ENCODE measurements around the gene UBE2D4. TPM values are rescaled to one million over a fixed set of nuclear protein-coding genes. Genes with fewer than 3 reads are reported as not detected.

The UBE2D4 gene
- total and polyA plus RNA-seq, 9 donors: 14.6 to 19.9 (median 18.0) TPM

DNA sequence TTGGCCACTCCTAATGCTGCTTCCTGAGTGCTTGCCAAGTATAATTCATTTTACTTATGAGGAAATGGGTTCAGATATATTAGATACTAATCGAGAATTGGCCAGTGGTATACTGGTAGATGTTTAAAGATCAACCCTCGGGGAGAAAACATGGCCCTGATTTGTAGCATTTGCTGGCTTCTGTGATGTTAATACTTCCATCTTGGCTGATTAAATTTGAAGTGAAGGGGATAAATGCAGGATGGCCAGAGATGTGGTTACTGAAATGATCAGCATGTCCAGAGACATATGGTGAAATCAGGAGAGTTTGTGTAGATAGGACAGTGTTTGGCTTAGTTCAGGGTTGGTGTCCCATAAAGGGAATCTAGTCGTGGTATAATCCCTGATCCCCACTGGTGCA lies 11.2 kb downstream of the UBE2D4 start:
- Histone ChIP-seq H3K27ac (ENCODE audit: low read length) (no peak overlapping the region), H3K27me3 (ENCODE audit: control insufficient read depth, insufficient read depth, low read length) (no peaks in the 10 kb centered on the region), H3K4me1 (ENCODE audit: control insufficient read depth, insufficient read depth, low read length) (no peaks in the 10 kb centered on the region), H3K4me3 (ENCODE audit: low read length) (no peak overlapping the region), H3K9me3 (replicated peaks; ENCODE audit: control insufficient read depth, low read depth, low read length) (no peaks in the 10 kb centered on the region), H3K36me3 (ENCODE audit: control insufficient read depth, insufficient read depth, low read length) (peaks cover under 1% of the 10 kb centered on the region)
- WGBS (ENCODE audit: insufficient coverage): 43% methylated on average over 3 of the region's 3 CpGs
- peak; percentile 19 for DNase-seq

GRCh38 chr7:43938892-43939482 lies 12.8 kb downstream of the UBE2D4 start:
- no peak overlapping the region for H3K27ac ChIP-seq (ENCODE audit: low read length)
- H3K4me3 ChIP-seq (ENCODE audit: low read length): no peak overlapping the region
- H3K9me3 ChIP-seq (replicated peaks; ENCODE audit: control insufficient read depth, low read depth, low read length): no peaks in the 10 kb centered on the region
- peaks cover 13% of the 10 kb centered on the region for H3K36me3 ChIP-seq (ENCODE audit: control insufficient read depth, insufficient read depth, low read length)
- no peaks in the 10 kb centered on the region for H3K4me1 ChIP-seq (ENCODE audit: control insufficient read depth, insufficient read depth, low read length)
- 100% methylated on average over 2 of the region's 4 CpGs for WGBS (ENCODE audit: insufficient coverage)
- H3K27me3 ChIP-seq (ENCODE audit: control insufficient read depth, insufficient read depth, low read length): no peaks in the 10 kb centered on the region
- DNase-seq: no peak

DNA sequence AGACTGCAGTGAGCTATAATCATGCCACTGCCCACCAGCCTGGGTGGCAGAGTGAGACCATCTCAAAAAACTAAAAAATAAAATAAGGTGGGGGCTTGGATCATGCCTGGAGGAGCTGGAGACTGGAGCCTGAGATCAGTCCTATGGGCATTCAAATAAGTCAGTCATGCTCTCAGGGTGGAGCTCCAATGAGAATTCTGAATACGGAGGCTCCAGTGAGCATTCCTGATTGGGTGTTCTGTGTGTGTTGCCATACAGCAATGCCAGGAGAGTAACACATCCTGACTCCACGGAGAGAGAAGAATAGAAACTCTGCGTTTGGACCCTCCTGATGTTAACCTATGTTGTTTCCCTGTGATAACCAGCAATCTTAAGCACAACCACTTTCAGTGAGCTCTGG lies 16.0 kb downstream of the UBE2D4 start:
- no CpG with 5 or more reads among the region's 3 CpGs for WGBS (ENCODE audit: insufficient coverage)
- H3K27me3 ChIP-seq (ENCODE audit: control insufficient read depth, insufficient read depth, low read length): no peaks in the 10 kb centered on the region
- no peak overlapping the region for H3K4me3 ChIP-seq (ENCODE audit: low read length)
- H3K9me3 ChIP-seq (replicated peaks; ENCODE audit: control insufficient read depth, low read depth, low read length): no peaks in the 10 kb centered on the region
- no peak for DNase-seq
- H3K27ac ChIP-seq (ENCODE audit: low read length): no peak overlapping the region
- no peaks in the 10 kb centered on the region for H3K4me1 ChIP-seq (ENCODE audit: control insufficient read depth, insufficient read depth, low read length)
- H3K36me3 ChIP-seq (ENCODE audit: control insufficient read depth, insufficient read depth, low read length): peaks cover 13% of the 10 kb centered on the region

GRCh38 chr7:43942997-43943396 lies 16.8 kb downstream of the UBE2D4 start:
- no peaks in the 10 kb centered on the region for H3K27me3 ChIP-seq (ENCODE audit: control insufficient read depth, insufficient read depth, low read length)
- no peak overlapping the region for H3K4me3 ChIP-seq (ENCODE audit: low read length)
- no peak for DNase-seq
- peaks cover 13% of the 10 kb centered on the region for H3K36me3 ChIP-seq (ENCODE audit: control insufficient read depth, insufficient read depth, low read length)
- 50% methylated on average over 1 of the region's 3 CpGs for WGBS (ENCODE audit: insufficient coverage)
- H3K9me3 ChIP-seq (replicated peaks; ENCODE audit: control insufficient read depth, low read depth, low read length): no peaks in the 10 kb centered on the region
- no peaks in the 10 kb centered on the region for H3K4me1 ChIP-seq (ENCODE audit: control insufficient read depth, insufficient read depth, low read length)
- no peak overlapping the region for H3K27ac ChIP-seq (ENCODE audit: low read length)

GRCh38 chr7:43943417-43944187 lies 17.4 kb downstream of the UBE2D4 start:
- Histone ChIP-seq H3K27ac (ENCODE audit: low read length) (no peak overlapping the region), H3K4me3 (ENCODE audit: low read length) (no peak overlapping the region), H3K9me3 (replicated peaks; ENCODE audit: control insufficient read depth, low read depth, low read length) (no peaks in the 10 kb centered on the region), H3K27me3 (ENCODE audit: control insufficient read depth, insufficient read depth, low read length) (no peaks in the 10 kb centered on the region), H3K4me1 (ENCODE audit: control insufficient read depth, insufficient read depth, low read length) (no peaks in the 10 kb centered on the region), H3K36me3 (ENCODE audit: control insufficient read depth, insufficient read depth, low read length) (peaks cover 16% of the 10 kb centered on the region)
- 86% methylated on average over 11 of the region's 13 CpGs for WGBS (ENCODE audit: insufficient coverage)
- no peak for DNase-seq

DNA sequence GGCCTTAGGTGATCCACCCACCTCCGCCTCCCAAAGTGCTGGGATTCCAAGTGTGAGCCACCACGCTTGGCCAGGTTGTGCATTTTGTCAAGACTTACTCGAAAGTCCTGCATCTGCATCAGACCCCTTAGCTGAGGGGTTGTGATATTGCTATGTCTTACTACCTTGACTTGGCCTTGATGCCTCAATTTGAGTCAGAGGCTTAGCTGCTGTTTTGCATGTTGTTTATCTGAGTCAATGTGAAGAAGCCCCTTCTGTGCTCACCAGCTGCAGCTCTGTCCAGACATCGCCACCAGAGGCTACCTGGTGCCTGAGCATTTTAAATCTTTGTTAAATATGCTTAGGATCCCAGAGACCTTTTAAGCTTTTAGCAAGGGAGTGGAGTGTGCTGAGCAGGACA lies 18.1 kb downstream of the UBE2D4 start:
- H3K9me3 ChIP-seq (replicated peaks; ENCODE audit: control insufficient read depth, low read depth, low read length): no peaks in the 10 kb centered on the region
- WGBS (ENCODE audit: insufficient coverage): no CpG with 5 or more reads among the region's 4 CpGs
- no peak overlapping the region for H3K4me3 ChIP-seq (ENCODE audit: low read length)
- H3K27ac ChIP-seq (ENCODE audit: low read length): no peak overlapping the region
- H3K27me3 ChIP-seq (ENCODE audit: control insufficient read depth, insufficient read depth, low read length): no peaks in the 10 kb centered on the region
- no peaks in the 10 kb centered on the region for H3K4me1 ChIP-seq (ENCODE audit: control insufficient read depth, insufficient read depth, low read length)
- no peak for DNase-seq
- H3K36me3 ChIP-seq (ENCODE audit: control insufficient read depth, insufficient read depth, low read length): peaks cover 23% of the 10 kb centered on the region

GRCh38 chr7:43952028-43952427 lies 25.8 kb downstream of the UBE2D4 start:
- H3K27me3 ChIP-seq (ENCODE audit: control insufficient read depth, insufficient read depth, low read length): no peaks in the 10 kb centered on the region
- no peak overlapping the region for H3K4me3 ChIP-seq (ENCODE audit: low read length)
- peak; percentile 20 for DNase-seq
- H3K9me3 ChIP-seq (replicated peaks; ENCODE audit: control insufficient read depth, low read depth, low read length): no peaks in the 10 kb centered on the region
- 80% methylated on average over 1 of the region's 3 CpGs for WGBS (ENCODE audit: insufficient coverage)
- peaks cover 51% of the 10 kb centered on the region for H3K36me3 ChIP-seq (ENCODE audit: control insufficient read depth, insufficient read depth, low read length)
- no peaks in the 10 kb centered on the region for H3K4me1 ChIP-seq (ENCODE audit: control insufficient read depth, insufficient read depth, low read length)
- no peak overlapping the region for H3K27ac ChIP-seq (ENCODE audit: low read length)

- no peaks in the 10 kb centered on the region for H3K27me3 ChIP-seq (ENCODE audit: control insufficient read depth, insufficient read depth, low read length)
- H3K36me3 ChIP-seq (ENCODE audit: control insufficient read depth, insufficient read depth, low read length): peaks cover 51% of the 10 kb centered on the region
- WGBS (ENCODE audit: insufficient coverage): no CpG with 5 or more reads among the region's 5 CpGs
- no peaks in the 10 kb centered on the region for H3K4me1 ChIP-seq (ENCODE audit: control insufficient read depth, insufficient read depth, low read length)
- H3K27ac ChIP-seq (ENCODE audit: low read length): no peak overlapping the region
- H3K4me3 ChIP-seq (ENCODE audit: low read length): no peak overlapping the region
- no peak for DNase-seq
- no peaks in the 10 kb centered on the region for H3K9me3 ChIP-seq (replicated peaks; ENCODE audit: control insufficient read depth, low read depth, low read length)
Measured at GRCh38 chr7:43953071-43953470, 26.8 kb downstream of the UBE2D4 start.

DNA sequence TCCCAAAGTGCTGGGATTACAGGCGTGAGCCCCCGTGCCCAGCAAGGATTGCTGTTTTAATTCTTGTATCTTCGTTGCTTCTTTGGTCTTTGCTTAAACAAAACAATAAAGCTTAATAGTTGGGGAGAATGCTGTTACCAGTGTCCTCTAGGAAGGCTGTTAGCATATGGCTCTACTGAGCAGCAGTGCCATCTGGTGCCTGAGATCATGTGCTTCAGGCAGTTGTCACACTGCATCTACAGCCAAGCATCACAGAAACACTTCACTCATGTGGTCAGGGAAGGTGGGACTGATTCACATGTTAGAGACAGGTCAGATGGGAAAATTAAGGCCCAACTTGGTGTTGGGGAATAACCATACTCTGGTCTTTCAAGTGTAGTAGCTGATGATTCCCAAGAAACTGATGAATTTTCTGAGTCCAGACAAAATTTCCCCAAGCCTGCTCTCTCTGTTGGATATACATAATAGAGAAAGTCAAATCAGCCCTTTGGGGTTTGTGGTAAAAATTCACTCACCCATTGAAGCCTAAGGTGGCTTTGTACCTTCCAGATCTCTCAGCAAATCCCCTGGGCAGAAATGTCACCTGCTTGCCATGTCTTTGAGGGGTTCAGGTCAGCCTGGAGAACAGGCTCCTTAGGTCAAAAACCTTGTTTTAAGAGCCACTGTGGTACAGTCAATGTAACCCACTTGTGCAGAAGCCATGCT lies 28.4 kb downstream of the UBE2D4 start:
- peaks cover 38% of the 10 kb centered on the region for H3K36me3 ChIP-seq (ENCODE audit: control insufficient read depth, insufficient read depth, low read length)
- no peaks in the 10 kb centered on the region for H3K27me3 ChIP-seq (ENCODE audit: control insufficient read depth, insufficient read depth, low read length)
- 48% methylated on average over 3 of the region's 3 CpGs for WGBS (ENCODE audit: insufficient coverage)

DNA sequence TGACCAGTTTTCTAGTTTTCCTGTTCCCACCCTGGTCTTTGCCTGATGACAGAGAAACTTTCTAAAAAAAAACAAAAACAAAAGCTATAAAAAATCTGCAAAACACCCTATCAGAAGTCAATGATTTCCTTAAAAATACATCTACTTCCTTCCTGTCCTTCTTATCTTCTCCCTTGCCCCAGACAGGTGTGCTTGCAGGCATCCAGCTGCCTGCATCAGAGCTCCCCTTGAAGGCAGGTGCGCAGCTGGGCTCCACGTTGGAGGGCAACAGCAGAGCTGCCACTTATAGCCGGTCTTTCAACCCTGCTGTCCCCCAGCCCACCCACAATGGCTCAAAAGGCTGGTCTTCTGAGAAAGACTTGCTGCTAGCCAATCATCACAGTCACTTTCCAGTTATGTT lies 29.8 kb downstream of the UBE2D4 start:
- H3K27me3 ChIP-seq (ENCODE audit: control insufficient read depth, insufficient read depth, low read length): no peaks in the 10 kb centered on the region
- no peaks in the 10 kb centered on the region for H3K9me3 ChIP-seq (replicated peaks; ENCODE audit: control insufficient read depth, low read depth, low read length)
- H3K27ac ChIP-seq (ENCODE audit: low read length): no peak overlapping the region
- no peak overlapping the region for H3K4me3 ChIP-seq (ENCODE audit: low read length)
- WGBS (ENCODE audit: insufficient coverage): 42% methylated on average over 2 of the region's 3 CpGs
- DNase-seq: no peak
- no peaks in the 10 kb centered on the region for H3K4me1 ChIP-seq (ENCODE audit: control insufficient read depth, insufficient read depth, low read length)
- H3K36me3 ChIP-seq (ENCODE audit: control insufficient read depth, insufficient read depth, low read length): peaks cover 27% of the 10 kb centered on the region

More for the DNA sequence above, 28.4 kb downstream of the UBE2D4 start:
- no peaks in the 10 kb centered on the region for H3K9me3 ChIP-seq (replicated peaks; ENCODE audit: control insufficient read depth, low read depth, low read length)
- H3K27ac ChIP-seq (ENCODE audit: low read length): no peak overlapping the region
- no peaks in the 10 kb centered on the region for H3K4me1 ChIP-seq (ENCODE audit: control insufficient read depth, insufficient read depth, low read length)
- H3K4me3 ChIP-seq (ENCODE audit: low read length): no peak overlapping the region
- DNase-seq: peak; percentile 58
